ENCODE measurements around the gene PRR18.

The PRR18 gene

DNA sequence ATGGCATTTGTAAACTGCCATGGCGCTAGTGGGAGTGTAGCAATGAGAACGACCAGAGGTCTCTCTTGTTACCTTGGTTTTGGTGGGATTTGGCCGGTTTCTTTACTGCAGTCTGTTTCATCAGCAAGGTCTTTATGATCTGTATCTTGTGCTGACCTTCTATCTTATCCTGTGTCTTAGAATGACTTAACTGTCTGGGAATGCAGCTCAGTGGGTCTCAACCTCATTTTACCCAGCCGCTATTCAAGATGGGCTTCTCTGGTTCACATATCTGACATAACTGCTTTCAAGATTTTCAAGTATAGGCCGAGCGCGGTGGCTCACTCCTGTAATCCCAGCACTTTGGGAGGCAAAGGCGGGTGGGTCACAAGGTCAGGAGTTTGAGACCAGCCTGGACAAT, 36.0 kb upstream of the PRR18 start:
- FAIRE-seq (no peak), DNase-seq (ENCODE audit: insufficient read length) (no peak)

DNA sequence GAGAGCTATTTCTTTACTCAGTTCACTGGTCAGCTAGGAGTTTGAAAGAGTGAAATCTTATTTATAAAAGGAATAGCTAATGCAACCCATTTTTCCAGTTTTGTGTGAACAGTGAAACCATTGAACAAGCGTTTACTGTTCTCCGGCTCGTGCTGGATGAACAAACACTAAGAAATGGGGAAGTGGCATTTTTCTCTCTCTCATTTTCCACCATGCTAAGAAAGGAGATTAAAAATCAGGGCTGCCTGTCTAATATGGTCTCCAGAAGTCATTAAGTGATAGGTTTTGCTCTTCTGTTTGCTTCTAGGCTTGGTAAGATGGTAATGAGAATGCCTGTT, 34.9 kb upstream of the PRR18 start:
- DNase-seq (ENCODE audit: insufficient read length) (no peak), FAIRE-seq (no peak)
- TF ChIP-seq POLR2AphosphoS5 (IDR thresholded peaks at IDR 0.05; ENCODE audit: low read depth, low read length): no peak
- TF ChIP-seq TAF1 (IDR thresholded peaks at IDR 0.05; ENCODE audit: borderline replicate concordance, low read depth, low read length): no peak; the same call in 1 of the 2 replicates
- no peak for TF ChIP-seq POLR2A (IDR thresholded peaks at IDR 0.05; ENCODE audit: low read depth, low read length)

More for the DNA sequence above, 36.0 kb upstream of the PRR18 start:
- TF ChIP-seq POLR2A (IDR thresholded peaks at IDR 0.05; ENCODE audit: low read depth, low read length) (no peak), TAF1 (IDR thresholded peaks at IDR 0.05; ENCODE audit: borderline replicate concordance, low read depth, low read length) (no peak), POLR2AphosphoS5 (IDR thresholded peaks at IDR 0.05; ENCODE audit: low read depth, low read length) (no peak)

DNA sequence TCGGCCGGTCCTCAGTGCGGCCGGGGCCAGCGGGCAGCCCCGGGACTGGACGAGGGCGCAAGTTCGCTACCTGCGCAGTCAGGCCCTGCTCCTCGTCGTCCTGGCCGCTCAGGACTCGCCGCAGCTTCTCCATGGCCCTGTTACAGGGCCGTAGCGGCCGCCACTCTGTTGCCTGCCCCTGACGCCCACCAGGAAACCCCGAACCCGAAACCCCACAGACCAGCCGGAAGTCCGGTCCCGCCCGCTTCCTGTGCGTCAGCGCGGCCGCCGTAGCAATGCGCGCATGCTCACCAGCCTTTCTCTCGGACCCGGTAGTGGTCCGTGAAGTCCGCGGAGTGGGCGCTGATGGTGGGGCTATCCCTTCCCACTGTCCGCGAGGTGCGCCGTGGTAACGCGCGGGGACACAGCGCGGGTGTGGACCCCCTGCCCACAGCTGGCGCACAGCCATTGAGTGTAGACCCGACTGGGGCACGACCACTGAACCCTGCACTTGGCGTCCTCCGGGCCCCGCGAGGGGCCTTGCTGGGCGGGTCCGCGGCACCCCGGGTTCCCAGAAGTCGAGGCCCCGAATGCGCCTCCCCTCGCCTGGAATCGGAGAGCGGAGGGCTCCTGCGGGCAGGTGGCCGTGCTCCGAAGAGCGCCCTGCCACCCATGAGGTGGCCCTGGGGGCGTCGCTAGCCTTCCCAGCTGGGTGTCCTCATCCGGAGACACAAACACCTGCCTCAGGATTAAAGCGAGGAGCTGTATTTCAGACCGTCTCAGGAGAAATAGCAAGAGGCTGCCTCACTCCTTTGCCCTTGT, 34.4 kb upstream of the PRR18 start, which contains the start of gene SFT2D1:
Gene SFT2D1, minus strand, starts transcription at position 197 of the 801 bp plus-strand sequence. Its CDS starts 64 bp downstream, at position 133.
- FAIRE-seq (peak; percentile 96), DNase-seq (ENCODE audit: insufficient read length) (peak; percentile 87)
- TF ChIP-seq TAF1 (IDR thresholded peaks at IDR 0.05; ENCODE audit: borderline replicate concordance, low read depth, low read length): peak; percentile 81
- peak; percentile 96 for TF ChIP-seq POLR2AphosphoS5 (IDR thresholded peaks at IDR 0.05; ENCODE audit: low read depth, low read length)
- TF ChIP-seq POLR2A (IDR thresholded peaks at IDR 0.05; ENCODE audit: low read depth, low read length): peak; percentile 95

DNA sequence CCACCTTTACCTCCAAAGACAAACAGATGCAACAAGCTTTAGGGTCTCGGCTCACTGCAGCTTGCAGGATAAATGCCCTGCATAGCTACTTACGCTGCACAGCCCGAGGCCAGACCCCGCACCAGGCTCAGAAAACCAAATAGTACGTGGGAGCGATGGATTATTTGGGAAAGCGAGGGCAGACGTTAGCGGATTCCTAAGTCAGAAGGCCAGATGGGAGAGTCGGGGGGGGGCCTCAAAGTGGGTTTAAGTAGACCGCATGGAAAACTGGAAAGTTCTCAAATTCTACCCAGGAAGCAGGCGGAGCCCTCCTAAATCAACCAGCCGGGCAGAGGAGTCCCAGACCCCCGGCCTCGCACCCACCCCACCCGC, 33.8 kb upstream of the PRR18 start:
- DNase-seq (ENCODE audit: insufficient read length) (no peak), FAIRE-seq (peak; percentile 54)

DNA sequence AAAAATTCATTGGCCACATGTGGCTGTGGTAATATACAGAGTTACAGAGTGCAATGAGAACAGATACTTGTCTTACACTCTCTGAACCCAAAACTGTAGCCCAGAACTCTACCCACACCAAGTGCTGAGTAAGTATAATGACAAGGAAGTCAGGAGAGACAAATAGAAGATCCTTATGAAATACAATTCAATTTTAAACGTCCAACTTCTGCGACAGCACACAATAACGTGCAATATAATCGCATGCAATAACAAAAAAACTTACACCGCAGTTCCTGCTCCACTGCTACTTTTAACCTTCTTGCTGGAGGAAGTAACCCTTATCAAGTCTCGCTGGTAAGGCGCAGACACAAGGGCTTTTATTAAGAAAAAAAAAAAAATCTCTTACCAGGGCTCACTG, 33.3 kb upstream of the PRR18 start:
- no peak for DNase-seq (ENCODE audit: insufficient read length)
- TF ChIP-seq POLR2AphosphoS5 (IDR thresholded peaks at IDR 0.05; ENCODE audit: low read depth, low read length) (no peak), POLR2A (IDR thresholded peaks at IDR 0.05; ENCODE audit: low read depth, low read length) (no peak), TAF1 (IDR thresholded peaks at IDR 0.05; ENCODE audit: borderline replicate concordance, low read depth, low read length) (no peak)
- FAIRE-seq: peak; percentile 9

More for the DNA sequence above, 33.8 kb upstream of the PRR18 start:
- TF ChIP-seq POLR2A (IDR thresholded peaks at IDR 0.05; ENCODE audit: low read depth, low read length): no peak
- no peak for TF ChIP-seq TAF1 (IDR thresholded peaks at IDR 0.05; ENCODE audit: borderline replicate concordance, low read depth, low read length)
- TF ChIP-seq POLR2AphosphoS5 (IDR thresholded peaks at IDR 0.05; ENCODE audit: low read depth, low read length): no peak

DNA sequence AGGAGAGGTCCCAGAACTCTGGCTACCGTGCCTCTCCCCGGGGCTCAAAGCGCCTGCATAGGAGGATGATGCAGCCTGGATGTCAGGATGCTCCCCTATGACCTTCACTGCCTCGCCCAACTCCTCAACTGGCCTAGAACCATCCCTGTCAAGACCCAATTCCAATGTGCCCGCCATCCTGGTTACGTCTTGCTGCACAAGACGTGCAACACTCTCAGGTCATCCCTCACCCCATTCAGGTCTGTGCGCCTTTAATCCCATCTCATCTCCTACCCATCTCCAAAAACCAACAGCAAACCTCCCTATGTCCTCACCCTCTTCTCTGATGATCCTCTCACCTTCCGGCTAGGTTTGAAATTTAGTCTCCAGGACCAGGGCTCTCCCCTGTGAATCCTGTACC, 30.7 kb upstream of the PRR18 start:
- DNase-seq (ENCODE audit: insufficient read length) (no peak), FAIRE-seq (no peak)
- TF ChIP-seq POLR2AphosphoS5 (IDR thresholded peaks at IDR 0.05; ENCODE audit: low read depth, low read length): peak; percentile 49; the same call in 1 of the 2 replicates
- no peak for TF ChIP-seq TAF1 (IDR thresholded peaks at IDR 0.05; ENCODE audit: borderline replicate concordance, low read depth, low read length)
- no peak; the same call in 1 of the 2 replicates for TF ChIP-seq POLR2A (IDR thresholded peaks at IDR 0.05; ENCODE audit: low read depth, low read length)

DNA sequence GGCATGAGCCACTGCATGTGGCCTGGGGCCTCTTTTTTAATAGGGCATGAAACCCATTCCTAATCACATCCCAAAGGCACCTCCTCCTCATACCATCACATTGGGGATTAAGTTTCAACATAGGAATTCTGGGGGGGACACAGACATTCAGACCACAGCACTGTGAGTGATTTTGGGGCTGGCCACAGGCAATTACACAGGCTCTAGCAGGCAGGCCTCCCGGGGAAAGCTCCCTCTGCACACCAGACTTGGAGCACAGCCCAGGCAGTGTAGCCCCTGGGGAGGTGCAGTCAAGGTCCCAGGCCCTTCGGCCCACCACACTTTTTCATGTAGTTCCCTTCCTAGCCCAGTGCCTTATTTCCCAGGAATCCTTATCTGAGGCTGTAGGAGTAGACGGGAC, 28.7 kb upstream of the PRR18 start:
- FAIRE-seq (no peak), DNase-seq (ENCODE audit: insufficient read length) (no peak)
- TF ChIP-seq TAF1 (IDR thresholded peaks at IDR 0.05; ENCODE audit: borderline replicate concordance, low read depth, low read length) (no peak), POLR2A (IDR thresholded peaks at IDR 0.05; ENCODE audit: low read depth, low read length) (no peak; the same call in 1 of the 2 replicates), POLR2AphosphoS5 (IDR thresholded peaks at IDR 0.05; ENCODE audit: low read depth, low read length) (no peak)

DNA sequence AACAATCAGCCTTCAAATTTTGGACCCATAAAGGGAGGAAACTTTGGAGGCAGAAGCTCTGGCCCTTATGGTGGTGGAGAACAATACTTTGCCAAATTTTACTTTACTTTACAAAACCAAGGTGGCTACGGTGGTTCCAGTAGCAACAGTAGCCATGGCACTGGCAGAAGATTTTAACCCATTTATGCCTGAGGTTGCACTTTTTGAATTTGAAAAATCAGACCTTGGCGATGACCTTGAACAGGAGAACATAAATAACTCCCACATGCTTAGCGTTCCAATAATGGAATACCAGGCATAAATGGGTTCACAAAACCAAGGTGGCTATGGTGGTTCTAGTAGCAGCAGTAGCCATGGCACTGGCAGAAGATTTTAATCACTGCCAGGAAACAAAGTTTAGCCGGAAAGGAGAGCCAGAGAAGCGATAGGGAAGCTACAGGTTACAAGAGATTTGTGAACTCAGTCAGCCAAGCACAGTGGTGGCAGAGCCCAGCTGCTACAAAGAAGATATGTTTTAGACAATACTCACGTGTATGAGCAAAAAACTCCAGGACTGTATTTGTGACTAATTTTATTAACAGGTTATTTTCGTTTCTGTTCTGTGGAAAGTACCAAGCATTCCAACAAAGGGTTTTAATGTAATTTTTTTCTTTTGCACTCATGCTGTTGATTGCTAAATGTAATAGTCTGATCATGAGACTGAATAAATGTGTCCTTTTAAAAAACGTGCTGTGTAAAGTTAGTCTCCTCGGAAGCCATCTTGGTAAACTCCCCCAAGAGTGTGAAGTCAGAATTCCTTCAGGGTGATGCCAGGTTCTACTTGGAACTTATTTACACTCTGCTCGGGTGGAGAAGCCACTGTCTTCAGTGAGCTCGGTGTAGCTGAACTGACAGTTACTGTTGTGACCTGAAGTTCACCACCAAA, 27.4 kb upstream of the PRR18 start:
- FAIRE-seq (peak; percentile 93), DNase-seq (ENCODE audit: insufficient read length) (no peak)
- TF ChIP-seq TAF1 (IDR thresholded peaks at IDR 0.05; ENCODE audit: borderline replicate concordance, low read depth, low read length) (no peak), POLR2AphosphoS5 (IDR thresholded peaks at IDR 0.05; ENCODE audit: low read depth, low read length) (no peak; the same call in 1 of the 2 replicates), POLR2A (IDR thresholded peaks at IDR 0.05; ENCODE audit: low read depth, low read length) (no peak)

DNA sequence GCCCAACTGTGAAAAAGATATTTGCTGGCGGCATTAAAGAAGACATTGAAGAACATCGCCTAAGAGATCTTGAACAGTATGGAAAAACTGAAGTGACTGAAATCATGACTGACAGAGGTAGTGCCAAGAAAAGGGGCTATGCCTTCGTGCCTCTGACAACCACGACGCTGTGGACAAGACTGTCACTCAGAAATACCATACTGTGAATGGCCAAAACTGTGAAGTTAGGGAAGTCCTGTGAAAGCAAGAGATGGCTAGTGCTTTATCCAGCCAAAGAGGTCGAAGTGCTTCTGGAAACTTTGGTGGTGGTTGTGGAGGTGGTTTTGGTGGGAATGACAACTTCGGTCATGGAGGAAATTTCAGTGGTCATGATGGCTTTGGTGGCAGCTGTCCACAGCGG, 26.7 kb upstream of the PRR18 start:
- FAIRE-seq: no peak
- TF ChIP-seq TAF1 (IDR thresholded peaks at IDR 0.05; ENCODE audit: borderline replicate concordance, low read depth, low read length) (no peak), POLR2AphosphoS5 (IDR thresholded peaks at IDR 0.05; ENCODE audit: low read depth, low read length) (no peak; the same call in 1 of the 2 replicates), POLR2A (IDR thresholded peaks at IDR 0.05; ENCODE audit: low read depth, low read length) (peak; percentile 38; the same call in 1 of the 2 replicates)
- no peak for DNase-seq (ENCODE audit: insufficient read length)

DNA sequence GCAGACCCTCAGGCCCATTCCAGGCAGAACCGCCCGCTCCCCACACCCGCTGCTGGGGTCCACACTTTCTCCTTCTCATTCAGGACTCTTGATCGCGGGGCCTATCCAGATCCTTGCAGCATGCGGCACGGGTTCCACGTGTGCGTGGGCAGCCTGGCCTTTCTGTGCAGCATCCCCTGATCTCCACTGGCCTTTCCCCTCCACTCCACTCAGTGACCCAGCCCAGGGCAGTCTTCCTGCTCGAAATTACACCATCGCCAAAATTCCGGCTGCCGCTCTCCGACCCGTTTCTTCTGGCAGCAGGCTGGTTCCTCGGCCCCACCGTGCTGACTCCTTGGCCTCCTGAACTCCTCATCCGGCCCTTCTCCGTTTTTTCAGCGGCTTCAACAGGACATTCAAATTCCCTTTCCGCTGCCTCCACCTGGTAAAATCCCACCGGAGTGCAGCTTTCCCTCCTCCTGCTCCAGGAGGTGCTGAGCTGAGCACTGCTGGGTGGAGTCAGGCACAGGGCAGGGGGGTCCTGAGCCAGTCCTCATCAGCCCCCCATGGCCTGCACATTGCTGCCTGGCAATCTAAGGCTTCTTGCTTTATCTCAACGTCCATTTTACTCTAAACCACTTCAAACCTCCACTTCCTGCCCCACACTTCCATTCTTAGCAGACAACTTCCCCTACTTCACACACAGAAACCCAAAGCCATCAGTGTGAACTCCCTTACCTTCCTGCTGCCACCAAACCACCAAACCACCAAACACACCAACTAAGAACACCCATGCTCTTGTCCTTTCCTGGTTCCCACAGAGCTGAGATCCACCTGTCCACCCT, 25.2 kb upstream of the PRR18 start:
- peak; percentile 80 for TF ChIP-seq POLR2AphosphoS5 (IDR thresholded peaks at IDR 0.05; ENCODE audit: low read depth, low read length)
- no peak; the same call in none of the 2 replicates for TF ChIP-seq POLR2A (IDR thresholded peaks at IDR 0.05; ENCODE audit: low read depth, low read length)
- FAIRE-seq (peak; percentile 88), DNase-seq (ENCODE audit: insufficient read length) (peak; percentile 42)

Data from GM12892 (cell line).